Heart left ventricle (tissue), 16 donors: ENCODE data around the gene HMGN4. TPM values are rescaled to one million over a fixed set of nuclear protein-coding genes. Genes with fewer than 3 reads are reported as not detected.

Experiments
- ATAC-seq, 4 donors: fragments of 200-7000 bp; cut with Tn5 transposase; one replicate each; pipeline ENCODE4 v1.9.1; 2020 to 2022; ENCODE audit warnings: moderate library complexity in 4 of 4, mild to moderate bottlenecking in 3 of 4, moderate number of reproducible peaks in 1 of 4
- DNase-seq, 5 donors: peaks; one replicate each; pipeline ENCODE4 v3.0.0-alpha.2; 2020
- H3K27ac ChIP-seq, 12 donors: fragments of 200-600 bp; sonication (generic) in 4 of 12; one replicate each; pipeline versions ENCODE4 v1.5.0 to v1.8.0; 2016 to 2022; ENCODE audit warnings: mild to moderate bottlenecking in 2 of 12
- H3K27me3 ChIP-seq, 9 donors: fragments of 200-600 bp; sonication (generic) in 2 of 9; one replicate each; pipeline versions ENCODE4 v1.5.1 to v1.8.0; 2016 to 2022; ENCODE audit warnings: mild to moderate bottlenecking in 3 of 9
- H3K36me3 ChIP-seq, 9 donors: fragments of 200-600 bp; sonication (generic) in 2 of 9; one replicate each; pipeline versions ENCODE4 v1.5.0 to v1.8.0; 2018 to 2022; ENCODE audit warnings: mild to moderate bottlenecking in 2 of 9
- H3K4me1 ChIP-seq, 12 donors: fragments of 200-600 bp; sonication (generic) in 4 of 12; one replicate each; pipeline versions ENCODE4 v1.5.0 to v1.8.0; 2016 to 2022; ENCODE audit warnings: mild to moderate bottlenecking in 3 of 12
- H3K4me3 ChIP-seq, 12 donors: fragments of 200-600 bp; sonication (generic) in 4 of 12; one replicate each; pipeline versions ENCODE4 v1.5.0 to v1.8.0; 2017 to 2022; ENCODE audit warnings: mild to moderate bottlenecking in 9 of 12, moderate library complexity in 4 of 12
- H3K9me3 ChIP-seq, 12 donors: fragments of 200-600 bp; sonication (generic) in 4 of 12; one replicate each; pipeline versions ENCODE4 v1.5.0 to v1.8.0; 2016 to 2022; ENCODE audit warnings: mild to moderate bottlenecking in 1 of 12
- CTCF ChIP-seq, 12 donors: fragments of 200-600 bp; sonication (generic) in 4 of 12; IDR thresholded peaks; one replicate each; pipeline versions ENCODE4 v1.5.0 to v1.8.0; 2018 to 2022; ENCODE audit warnings: antibody characterized with exemption in 12 of 12, mild to moderate bottlenecking in 5 of 12
- POLR2A ChIP-seq, 2 donors: fragments of 450-650 bp; IDR thresholded peaks; one replicate each; pipeline ENCODE4 v1.6.1; 2017; ENCODE audit warnings: antibody characterized with exemption in 2 of 2, mild to moderate bottlenecking in 2 of 2, moderate library complexity in 2 of 2
- WGBS, 4 donors: extraction: QIAGEN DNeasy Blood & Tissue Kit in 2 of 4; methylation state at CpG; one replicate each; pipeline versions ENCODE4 v1.1.5 to v1.1.7; 2013 to 2018; 5-methylcytosine and 5-hydroxymethylcytosine counted together
- intact Hi-C, 10 donors: fragments of 100-400 bp; cut with DNase I; formaldehyde crosslinking; loops; one replicate each; pipeline versions ENCODE4 v1.11.1 to v1.14.2; 2022
- polyA plus RNA-seq, 2 donors: library from polyadenylated mRNA; stranded (reverse); fragments of 200-250 nt; gene quantifications; one replicate each; pipeline ENCODE4 v1.2.3, GENCODE V29; 2013
- total RNA-seq, 9 donors: library from RNA; depleted of rRNA in 2 of 9; stranded (reverse); fragments of >200 nt in 2 of 9; fragmentation: NEBNext Ultra II Directional in 3 of 9; extraction: Animal tissue kit (Norgen Biotek cat#: 25700) in 3 of 9; gene quantifications; one replicate each; pipeline versions ENCODE4 v1.1.0 to v1.2.4, GENCODE V29; 2016 to 2023
- donor health status: ischemic (EF 13 %, LVEDD 7.1; RV severe dilation, severe dysfunction).
- donor health status: healthy with polysubstance abuse.
- donor health status: DM: no; HTN: yes; CAD: no.
- donor health status: DM: no; HTN: no; CAD: no.
- donor health status: ischemic (EF 25% LVEDD 6.9; RV normal size, moderate dysfunction).
- donor health status: ischemic (EF 25% LVEDD 5.7; RV mildly dilated, moderate dysfunction).
- donor health status: healthy.
- donor health status: DM: yes; HTN: yes; CAD: no.
- donor health status: ischemic (EF 35%, LVEDD 5.7; RV mildly dilated, moderate dysfunction).
- donor health status: nonischemic (EF 11% LVEDD 7.7; RV severe dilation, severe dysfunction).
- donor health status: DM: yes; HTN: yes; CAD: no.
- donor health status: PGD.
- donor health status: ischemic (EF 29% LVEDD 5.4; RV normal size, mild dysfunction).
- donor health status: nonischemic (EF 23%, LVEDD 6.1; RV moderate dilation, normal function).

Gene HMGN4
- total and polyA plus RNA-seq, 11 donors: 5.8 to 52.8 (median 32.1) TPM

- peaks cover 0 to 33% (median 10%) of the 10 kb centered on the region in 12 donors for H3K4me1 ChIP-seq
- intact Hi-C loops: loop anchor here in 4 of 10 donors (1.0 to 10.0 kb wide), 5 partner anchors 14 to 920 kb away; partner anchors contain the start of gene ZNF184 (in 1 of the 4)
- H3K36me3 ChIP-seq: no peaks in the 10 kb centered on the region
- peak overlapping the region in 11 of 12 donors; percentile 66 to 90 (median 84) for H3K27ac ChIP-seq
- no peaks in the 10 kb centered on the region for H3K9me3 ChIP-seq
- DNase-seq (no peak), ATAC-seq (no peak)
- TF ChIP-seq POLR2A (IDR thresholded peaks at IDR 0.05) (no peak), CTCF (IDR thresholded peaks at IDR 0.05) (no peak)
- H3K27me3 ChIP-seq: no peaks in the 10 kb centered on the region
- peak overlapping the region in 10 of 12 donors; percentile 46 to 66 (median 61) for H3K4me3 ChIP-seq
- 11 to 30% (median 21%) methylated on average over 1 of the region's 1 CpG for WGBS, 4 donors
Measured at GRCh38 chr6:26554447-26554696, 16.2 kb downstream of the HMGN4 start.

DNA sequence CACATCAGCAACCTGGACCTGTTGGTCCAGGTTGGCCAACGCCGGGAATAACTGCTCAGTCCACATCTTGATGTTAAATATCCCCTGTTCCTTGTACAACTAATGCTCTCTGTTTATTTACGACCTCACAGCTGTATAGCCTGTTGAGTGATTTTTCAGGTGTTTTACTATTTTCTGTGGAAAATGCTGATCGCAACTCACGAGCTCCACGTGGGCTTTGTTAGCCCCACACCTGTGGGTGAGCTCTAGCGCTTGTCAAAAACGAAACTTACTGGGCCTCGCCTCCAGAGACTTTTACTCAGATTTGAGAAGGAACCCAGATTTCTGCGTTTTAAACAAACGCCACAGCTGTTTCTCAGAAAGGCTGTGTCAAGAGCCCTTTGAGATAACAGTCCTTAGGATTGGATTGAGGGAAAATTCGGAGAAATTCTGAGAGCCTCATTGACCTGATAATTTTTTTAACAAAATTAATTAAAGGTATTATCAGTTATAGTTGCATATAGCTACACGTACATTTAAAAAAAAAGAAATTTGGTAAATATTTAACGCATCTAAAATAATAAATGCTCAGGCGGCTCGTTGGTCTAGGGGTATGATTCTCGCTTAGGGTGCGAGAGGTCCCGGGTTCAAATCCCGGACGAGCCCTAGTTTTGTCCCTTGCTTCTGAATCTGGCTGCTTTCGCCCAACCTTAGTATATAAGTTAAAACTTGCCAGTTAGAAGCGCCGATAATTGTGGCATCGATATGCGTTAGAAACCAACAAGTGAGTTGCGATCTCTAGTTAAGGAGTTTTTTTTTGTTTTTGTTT lies 16.7 kb downstream of the HMGN4 start:
- no peaks in the 10 kb centered on the region for H3K27me3 ChIP-seq
- no peaks in the 10 kb centered on the region for H3K36me3 ChIP-seq
- 16 to 20% (median 18%) methylated on average over 27 of the region's 27 CpGs for WGBS, 4 donors
- intact Hi-C loops: loop anchor here in 4 of 10 donors (1.0 to 10.0 kb wide), 5 partner anchors 14 to 920 kb away; partner anchors contain the start of gene ZNF184 (in 1 of the 4)
- H3K4me1 ChIP-seq: peaks cover 0 to 31% (median 10%) of the 10 kb centered on the region in 12 donors
- H3K27ac ChIP-seq: peak overlapping the region in 11 of 12 donors; percentile 66 to 90 (median 84)
- ATAC-seq (no peak), DNase-seq (no peak)
- TF ChIP-seq CTCF (IDR thresholded peaks at IDR 0.05) (no peak), POLR2A (IDR thresholded peaks at IDR 0.05) (no peak)
- H3K9me3 ChIP-seq: no peaks in the 10 kb centered on the region
- peak overlapping the region in 10 of 12 donors; percentile 46 to 66 (median 61) for H3K4me3 ChIP-seq

DNA sequence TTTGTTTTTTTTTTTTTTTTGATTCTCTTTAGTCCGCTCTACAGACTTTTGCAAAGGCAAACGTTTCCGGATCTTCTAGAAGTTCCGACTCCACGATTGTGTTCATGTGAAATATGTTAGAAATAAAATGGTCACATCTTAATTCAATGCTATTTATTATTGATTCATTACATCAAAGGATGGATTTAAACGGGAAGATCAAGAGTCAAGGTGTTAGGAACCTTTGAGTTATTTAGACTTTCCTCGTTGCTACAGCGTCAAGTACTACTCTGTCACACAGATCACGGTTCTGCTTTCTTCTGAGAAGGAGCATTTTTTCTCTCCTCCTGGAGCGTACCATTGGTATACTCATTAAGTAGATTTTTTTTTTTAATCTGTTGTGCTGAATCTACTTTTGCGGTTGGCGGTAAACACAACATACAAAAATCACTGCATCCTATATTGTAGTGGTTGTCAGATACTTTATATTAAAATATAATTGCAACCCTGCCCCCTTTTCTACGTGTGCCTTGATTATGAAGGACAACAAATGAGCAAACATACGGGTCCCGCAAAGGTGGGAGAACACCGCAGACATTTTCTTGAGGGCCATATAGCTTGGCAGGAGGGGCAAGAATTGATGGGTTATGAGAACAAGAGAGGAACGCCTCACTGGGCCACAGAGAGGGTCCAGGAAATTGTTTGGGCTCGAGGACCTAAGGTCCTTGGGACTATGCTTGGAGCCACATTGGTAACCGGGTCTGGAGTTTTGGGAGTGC lies 17.5 kb downstream of the HMGN4 start:
- DNase-seq (no peak), ATAC-seq (no peak)
- Histone ChIP-seq H3K4me3 (peak overlapping the region in 4 of 12 donors; percentile 50 to 66 (median 62)), H3K36me3 (no peaks in the 10 kb centered on the region), H3K9me3 (no peaks in the 10 kb centered on the region), H3K4me1 (peaks cover 0 to 23% (median 9%) of the 10 kb centered on the region in 12 donors), H3K27ac (no peak overlapping the region), H3K27me3 (no peaks in the 10 kb centered on the region)
- WGBS, 4 donors: 47 to 51% (median 50%) methylated on average over 19 of the region's 19 CpGs
- TF ChIP-seq POLR2A (IDR thresholded peaks at IDR 0.05) (no peak), CTCF (IDR thresholded peaks at IDR 0.05) (no peak)
- intact Hi-C loops: loop anchor here in 3 of 10 donors (2.0 to 10.0 kb wide), 3 partner anchors 13 to 919 kb away; partner anchors contain the start of gene ZNF184 (in 1 of the 3)
